NCI-H2227 (cell line): ENCODE results near the gene COX7A2.

Experiments used
- DNase-seq: peaks from one replicate; lab custom pipeline; 2025; ENCODE audit not compliant: unreplicated experiment; lab: John Stamatoyannopoulos, UW

The COX7A2 gene, protein sequence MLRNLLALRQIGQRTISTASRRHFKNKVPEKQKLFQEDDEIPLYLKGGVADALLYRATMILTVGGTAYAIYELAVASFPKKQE

DNA sequence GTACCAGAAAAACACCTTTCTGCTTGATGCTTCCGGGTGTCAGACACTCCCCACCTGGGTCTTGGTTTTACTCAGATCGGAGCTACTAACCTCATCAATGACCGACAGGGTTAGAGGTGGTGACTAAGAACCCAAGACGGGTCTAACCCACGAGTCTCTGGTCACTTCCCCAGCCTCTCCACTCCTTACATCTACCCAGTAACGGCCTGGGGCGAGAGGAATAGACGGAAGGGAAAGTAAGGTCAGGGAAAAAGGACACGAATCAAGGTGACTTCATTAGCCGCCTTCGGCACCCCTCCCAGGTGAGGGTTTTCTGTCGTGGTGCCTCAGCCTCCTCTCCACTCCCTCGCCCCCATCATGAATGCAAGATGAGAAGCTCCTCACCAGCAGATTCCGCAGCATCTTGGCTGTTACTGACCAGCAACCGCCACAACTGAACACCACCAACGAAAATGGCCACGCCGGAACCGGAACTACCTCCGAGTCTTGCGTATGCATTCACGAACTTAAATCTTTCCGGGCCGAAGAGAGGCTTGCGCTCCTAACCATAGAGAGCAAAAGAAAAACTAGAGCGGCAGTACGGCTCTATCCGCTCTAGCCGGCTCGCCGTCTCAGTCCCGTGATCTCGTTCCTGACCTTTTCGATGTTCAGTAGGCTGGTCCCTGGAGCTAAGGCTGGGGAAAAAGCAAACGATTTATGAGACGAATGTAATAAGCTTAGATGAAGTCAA, at the start of gene COX7A2:
TSS of gene COX7A2 (minus strand) at position 469 of the 730 bp plus-strand sequence. CDS start at position 402, 67 bp downstream.
- DNase-seq = peak; percentile 95

DNA sequence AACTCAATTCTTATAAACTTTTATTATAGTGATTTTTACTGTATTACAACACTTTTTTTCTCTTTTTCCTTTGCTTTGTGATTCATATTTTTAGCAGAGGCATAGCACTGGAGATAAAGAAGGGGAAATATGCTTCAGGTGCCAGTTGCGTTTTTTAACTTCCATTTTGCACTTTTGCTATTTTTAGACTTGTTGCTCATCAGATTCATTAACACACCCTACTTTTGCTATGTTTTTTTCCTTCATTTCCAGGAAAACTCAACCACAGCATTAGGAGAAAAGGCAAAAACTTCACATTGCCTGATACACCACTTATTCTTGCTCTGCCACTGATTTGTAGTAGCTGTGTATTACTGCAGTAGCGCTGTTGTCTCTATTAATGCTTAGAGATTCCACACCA, 49.0 kb upstream of the COX7A2 start:
- DNase-seq = no peak

DNA sequence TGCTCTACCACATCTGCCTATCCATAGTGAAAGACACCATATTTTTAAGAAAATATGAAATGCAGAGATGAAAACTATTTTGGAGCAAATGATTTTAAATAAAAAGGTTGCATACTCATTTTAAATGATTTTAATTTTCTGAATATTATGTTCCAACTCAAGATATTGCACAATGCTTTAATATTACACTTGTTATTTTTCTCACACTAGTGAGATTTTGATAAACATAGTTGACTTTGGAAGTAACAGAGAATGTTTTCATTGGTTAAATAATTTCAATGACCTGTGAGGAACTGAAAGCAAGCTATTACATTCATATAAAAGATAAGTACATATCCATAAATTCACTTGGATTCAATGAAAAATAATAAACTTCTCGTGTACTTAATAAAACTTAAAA, 48.1 kb upstream of the COX7A2 start:
- DNase-seq = no peak

DNA sequence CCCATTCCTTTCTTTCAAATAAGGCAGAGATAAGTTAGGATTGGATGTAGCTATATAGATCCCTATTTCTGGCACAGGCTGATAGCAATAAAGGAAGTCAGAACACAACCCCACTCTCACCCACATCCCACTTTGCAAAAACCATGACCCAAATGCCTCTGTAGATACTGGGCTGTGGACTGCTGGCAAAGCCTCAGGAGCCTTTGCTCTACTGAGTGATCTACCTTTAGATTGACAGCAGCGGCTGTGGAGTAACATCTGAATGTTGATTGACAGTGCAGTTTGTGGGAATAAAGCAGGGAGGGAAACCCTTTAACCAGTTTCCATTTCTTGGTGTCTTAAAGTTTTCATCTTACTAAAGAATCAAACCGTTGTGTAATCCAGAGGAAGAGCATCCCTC, 47.7 kb upstream of the COX7A2 start:
- DNase-seq = no peak

DNA sequence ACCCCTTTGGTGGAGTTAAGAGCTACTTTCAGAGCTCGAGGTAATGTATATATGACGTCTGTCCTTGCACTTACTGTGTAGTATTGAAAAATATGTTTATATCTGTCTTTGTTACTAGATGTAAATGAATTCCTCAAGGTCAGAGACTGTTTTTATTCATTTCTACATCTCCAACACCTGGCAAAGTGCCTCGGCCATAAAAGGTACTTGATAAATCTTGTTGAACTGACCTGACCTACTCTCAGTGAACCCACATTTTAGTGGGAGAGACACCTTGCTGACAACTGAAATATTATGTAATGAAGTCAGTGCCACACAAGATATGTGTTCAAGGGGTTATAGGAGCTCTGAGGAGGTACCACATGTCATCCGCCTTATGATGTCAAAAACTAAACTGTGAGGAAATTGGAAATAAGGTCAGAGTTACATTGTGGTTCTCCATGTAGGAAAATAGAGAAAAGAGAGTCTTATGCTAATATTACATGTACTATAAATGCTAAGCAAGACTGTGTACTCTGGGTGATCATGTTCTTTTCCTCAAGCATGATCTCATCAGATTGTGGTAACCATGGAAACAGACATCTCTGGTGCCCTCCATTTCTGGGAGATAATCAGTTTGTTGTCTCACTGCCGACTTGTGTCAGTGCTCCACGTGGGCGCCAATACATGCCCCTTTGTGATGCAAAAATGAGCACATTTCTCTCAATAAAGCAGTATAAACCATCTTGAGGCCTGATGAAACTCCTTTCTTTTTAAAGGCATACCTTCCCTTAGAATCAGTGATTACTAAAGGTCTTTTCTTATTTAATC, 46.7 kb upstream of the COX7A2 start:
- peak; percentile 61 for DNase-seq

DNA sequence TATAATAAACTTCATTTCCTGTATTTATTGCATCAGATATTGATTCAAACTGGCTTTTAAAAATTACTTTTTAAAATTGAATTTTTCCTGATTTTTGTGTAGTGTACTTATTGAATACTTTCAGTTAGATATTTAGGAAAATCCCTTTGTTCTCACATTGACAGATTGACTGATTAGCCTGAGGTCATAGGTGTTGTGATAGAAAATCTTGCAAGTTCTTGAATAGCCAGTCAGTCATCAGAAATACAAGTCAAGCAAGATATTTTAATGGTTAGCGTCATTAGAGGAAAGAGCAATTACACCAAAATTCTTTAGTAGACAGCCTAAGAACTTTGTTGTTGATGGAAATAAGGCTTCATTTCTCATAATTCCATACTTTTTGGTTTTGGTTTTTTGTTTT, 44.4 kb upstream of the COX7A2 start:
- DNase-seq = no peak

DNA sequence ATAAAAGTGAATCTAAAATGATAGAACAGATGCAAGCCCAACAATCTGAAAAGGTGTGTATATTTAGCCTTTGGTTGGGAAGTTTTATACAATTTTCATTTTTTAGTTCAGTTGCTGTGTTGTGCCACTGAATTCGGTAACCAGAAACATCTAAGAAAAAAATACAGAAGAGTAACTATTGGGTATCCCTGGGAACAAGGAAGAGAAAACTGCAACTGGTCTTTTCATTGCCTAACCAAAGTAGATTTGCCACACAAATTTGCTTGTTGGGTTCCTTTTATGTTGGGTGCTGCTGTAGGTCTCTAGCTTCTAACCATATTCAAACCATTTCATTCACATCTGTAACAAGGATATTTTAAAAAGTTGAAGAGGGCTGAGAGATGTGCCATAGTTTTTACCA, 43.8 kb upstream of the COX7A2 start:
- DNase-seq = no peak

DNA sequence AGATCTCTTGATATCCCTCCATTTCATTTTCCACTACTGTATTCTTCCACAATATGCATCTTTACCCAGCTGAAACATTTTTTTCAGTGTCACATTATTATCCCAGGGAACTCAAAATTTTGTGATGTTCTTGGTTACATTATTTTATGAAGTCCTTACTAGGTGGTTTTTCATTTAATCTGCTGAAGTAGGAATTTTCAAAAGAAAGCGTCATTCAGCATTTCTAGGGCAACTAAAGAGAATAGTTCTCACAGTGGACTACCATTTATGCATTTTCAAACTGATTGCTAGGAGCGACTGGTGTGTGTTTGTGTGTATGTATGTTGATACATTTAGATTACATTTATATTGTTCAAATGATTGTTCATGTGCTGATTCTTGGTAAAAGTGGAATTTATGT, 43.4 kb upstream of the COX7A2 start:
- no peak for DNase-seq

DNA sequence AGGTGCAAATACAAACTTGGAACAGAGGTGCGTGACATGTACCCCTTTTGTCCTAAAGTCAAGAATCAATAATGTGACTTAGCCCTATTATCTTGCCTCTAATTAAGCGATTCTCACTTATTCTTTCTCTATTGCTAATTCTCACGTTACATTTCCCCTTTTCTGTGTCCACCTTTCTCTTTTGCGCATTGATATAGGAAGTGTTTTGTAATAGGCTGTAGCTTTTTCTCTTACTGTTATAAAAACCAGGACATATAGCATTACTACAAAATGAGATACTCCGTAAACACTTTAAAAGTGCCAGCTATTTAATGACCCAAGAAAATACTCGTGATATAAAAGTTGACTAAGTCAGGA, 41.7 kb upstream of the COX7A2 start:
- no peak for DNase-seq

DNA sequence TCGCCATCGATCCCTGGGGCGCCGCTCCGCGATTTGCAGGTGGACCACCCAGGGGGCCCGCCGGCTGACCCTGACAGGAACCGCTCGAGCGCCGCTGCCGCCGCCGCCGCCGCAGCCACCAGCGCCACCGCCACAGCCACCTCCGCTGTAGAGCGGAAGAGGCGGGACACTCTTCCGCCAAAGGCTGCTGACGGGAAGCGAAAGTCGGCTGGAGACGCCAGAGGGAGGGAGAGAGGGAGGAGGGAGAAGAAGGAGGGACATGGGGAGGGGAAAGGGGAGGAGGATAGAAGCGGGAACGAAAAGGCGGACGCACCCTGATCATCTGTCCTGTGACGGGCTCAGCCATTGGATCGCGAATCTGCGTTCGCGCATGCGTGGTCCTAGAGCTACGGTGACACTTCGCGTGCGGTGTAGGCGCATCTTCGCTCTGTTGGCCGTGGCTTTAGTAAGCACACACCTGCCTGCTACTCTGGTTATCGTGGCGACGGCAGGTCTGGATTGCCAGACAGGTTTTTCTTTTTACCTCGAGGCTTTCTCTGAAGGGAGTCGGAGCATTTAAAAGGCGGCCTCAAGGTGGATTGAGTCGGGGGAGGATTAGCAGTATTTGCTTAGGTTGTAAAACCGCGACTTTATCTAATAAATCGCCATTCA, 41.2 kb upstream of the COX7A2 start, which contains the start of gene TMEM30A:
TSS of gene TMEM30A (minus strand) at position 161 of the 651 bp plus-strand sequence. CDS start at position 7, 154 bp downstream.
- DNase-seq = peak; percentile 95

DNA sequence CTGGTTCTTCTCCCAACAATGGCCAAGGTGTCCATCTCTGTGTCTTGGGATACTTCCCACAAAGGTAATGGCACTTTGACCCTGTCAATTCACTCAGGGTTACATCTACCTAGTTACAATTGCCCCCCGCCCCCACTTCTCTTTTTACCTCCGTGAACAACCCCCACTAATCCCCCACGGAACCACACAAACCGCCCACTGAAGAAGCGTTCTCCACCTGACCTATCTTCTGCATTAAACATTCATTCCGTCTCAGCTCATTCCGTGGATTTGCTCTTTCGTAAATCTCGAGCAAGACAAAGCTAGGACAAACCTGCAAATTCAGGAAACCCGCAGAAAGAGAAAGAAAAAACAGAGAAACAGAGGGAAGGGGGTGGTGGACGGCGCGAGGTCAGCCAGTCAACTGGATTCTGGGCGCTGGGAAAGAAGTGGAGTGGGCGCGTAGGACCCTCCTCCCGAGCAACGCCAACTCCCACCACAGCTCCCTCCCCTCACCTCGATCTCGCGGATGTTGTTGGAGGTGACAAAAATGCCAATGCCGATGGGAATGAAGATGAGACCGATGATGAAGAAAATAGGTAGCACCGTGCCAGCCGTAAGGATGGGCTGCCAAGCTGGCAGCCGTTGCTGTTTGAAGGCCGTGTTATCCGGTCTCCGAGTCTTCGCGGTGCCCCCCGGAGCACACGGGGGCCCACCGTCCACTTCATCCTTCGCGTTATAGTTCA, 40.5 kb upstream of the COX7A2 start:
- DNase-seq = peak; percentile 39

DNA sequence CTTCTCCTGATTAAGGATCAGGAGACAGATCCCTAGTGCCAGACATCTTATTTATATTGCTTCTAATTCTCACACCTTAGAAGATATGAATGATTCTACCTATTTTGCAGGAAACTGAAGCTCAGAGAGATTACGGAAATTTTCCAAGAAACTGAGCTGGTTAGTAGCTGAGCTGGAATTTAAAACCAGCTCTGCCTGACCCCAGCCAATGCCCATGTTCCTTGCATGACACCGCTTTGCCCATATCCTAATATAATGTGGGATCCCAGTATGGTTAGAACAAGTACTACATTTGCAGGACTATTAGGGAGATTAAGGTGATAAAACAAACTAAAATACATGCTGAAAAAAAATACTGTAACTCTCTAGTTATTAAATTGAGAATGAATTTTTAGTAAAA, 39.1 kb upstream of the COX7A2 start:
- no peak for DNase-seq

DNA sequence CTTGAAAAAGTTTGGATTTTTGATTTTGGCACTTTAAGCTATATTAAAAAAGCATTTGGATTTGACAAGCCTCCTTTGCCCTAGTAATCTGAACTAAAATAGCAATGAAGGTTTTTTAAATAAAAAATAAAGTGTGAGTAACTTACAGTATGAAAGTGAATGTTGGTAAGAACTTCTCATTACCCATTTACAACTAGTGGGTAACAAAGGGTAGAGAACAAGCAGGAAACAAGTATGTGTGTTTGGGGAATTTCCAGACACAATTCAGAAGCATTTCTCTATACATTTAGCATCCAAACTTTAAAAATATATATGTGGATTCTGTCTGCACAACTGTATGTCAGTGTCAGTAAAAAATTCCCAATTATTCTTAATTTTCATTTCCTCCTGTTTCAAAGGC, 38.1 kb upstream of the COX7A2 start:
- no peak for DNase-seq

DNA sequence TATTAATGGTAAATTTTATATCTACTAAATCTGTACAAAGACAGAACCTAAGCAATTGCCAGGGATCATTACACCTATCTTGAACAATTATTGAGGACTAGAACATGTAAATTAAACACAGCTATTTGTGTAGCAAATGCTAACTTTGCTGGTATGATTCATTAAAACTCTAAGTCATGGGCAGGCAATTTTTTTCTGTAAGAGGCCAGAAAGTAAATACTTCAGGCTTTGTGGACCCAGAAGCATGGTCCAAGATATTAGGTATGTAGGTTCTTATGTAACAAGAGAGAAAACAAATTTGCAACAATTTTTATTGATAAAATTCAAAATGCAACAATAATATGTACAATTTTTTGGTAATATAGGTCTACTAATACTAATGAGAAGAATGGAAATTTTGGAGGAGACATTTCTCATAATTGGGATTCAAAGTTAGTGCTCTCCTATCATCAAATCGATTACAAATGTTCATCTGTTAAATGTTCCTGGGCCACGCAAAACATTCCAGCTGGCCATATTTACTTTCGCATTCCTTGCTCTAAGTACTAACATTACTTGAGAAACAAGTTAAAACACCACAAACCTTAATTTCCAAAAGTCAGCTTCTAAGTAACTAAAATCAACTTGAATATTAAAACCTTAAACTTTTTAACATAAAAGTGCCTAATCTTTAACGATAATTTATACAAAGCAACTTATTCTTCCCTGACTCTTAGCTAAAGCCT, 36.7 kb upstream of the COX7A2 start:
- DNase-seq = no peak

DNA sequence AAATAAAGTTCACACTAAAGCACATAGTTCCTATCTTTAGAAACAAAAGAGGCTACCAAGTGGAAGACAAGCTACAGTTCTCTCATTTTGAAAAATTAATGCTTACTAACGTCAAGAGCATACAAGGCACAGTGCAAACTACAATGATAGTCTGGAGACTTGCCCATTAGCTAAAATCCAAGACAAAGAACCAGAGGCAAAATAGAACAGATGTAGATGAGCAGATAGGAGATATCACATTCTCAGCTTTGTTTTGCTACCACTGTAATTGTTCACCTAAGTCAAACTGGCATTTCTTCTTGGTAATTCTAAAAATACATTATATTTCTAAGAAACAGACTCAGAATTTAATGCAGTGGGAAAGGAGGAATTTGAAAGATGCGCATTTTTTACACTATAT, 35.8 kb upstream of the COX7A2 start:
- no peak for DNase-seq

DNA sequence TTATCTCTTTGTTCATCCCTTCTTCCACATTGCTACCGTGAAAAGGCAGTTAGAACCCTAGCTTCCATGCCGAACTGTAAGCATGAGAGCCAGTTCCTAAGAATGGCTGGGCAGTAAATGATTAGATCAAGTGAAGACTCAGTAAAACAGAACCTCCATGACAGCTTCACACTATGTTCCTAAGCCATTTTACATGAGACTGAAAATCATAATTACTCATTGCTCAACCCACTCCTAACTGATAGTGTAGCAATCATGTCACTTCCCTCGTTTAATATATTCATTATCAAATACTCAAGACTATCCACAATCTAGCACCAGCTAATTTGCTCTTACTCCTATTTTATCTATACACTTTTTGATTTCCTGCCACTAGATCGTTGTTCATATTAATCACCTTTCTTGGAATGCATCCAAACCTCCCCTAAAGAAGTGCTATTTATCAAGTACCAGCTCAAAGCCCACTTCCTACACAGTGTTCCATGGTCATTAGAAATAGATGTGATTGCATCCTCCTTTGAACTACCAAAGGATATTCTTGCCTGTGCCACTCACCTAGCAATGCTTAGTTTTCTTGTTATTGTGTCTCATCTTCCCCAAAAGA, 35.0 kb upstream of the COX7A2 start:
- no peak for DNase-seq

DNA sequence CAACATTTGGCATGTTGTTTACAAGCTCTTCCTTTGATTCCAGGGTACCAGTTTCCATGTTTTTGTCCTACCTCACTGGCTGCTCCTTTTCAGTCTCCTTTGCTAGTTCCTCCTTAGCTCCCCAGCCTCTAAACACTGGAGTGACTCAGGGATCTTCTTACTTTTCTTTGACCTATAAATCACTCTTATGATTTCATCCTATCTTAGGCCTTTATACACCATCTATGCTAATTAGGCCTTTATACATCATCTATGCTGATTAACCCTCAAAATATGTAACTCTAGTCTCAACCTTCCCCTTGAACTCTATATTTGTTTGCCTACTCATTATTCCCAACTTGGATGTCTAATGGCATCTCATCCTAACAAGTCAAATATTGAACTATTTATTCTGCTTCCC, 31.5 kb upstream of the COX7A2 start:
- no peak for DNase-seq

DNA sequence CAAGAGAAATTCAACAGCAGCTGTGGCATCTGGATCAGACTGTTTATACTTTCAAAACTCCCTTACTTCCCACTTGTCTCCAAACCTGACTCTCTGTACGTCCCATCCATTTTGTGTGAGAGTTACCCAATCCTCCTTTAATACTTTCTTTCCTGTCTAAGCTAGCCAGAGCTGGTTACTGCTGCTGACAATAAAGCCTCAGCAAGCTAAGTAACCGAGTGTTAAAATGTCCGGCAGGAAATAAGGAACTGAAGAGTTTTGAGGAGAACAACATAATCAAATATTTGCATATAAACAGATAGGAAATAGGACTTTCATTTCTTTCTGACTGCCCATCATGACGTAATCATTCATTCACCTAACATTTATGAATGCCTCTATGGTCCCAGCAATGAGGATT, 29.4 kb upstream of the COX7A2 start:
- no peak for DNase-seq

DNA sequence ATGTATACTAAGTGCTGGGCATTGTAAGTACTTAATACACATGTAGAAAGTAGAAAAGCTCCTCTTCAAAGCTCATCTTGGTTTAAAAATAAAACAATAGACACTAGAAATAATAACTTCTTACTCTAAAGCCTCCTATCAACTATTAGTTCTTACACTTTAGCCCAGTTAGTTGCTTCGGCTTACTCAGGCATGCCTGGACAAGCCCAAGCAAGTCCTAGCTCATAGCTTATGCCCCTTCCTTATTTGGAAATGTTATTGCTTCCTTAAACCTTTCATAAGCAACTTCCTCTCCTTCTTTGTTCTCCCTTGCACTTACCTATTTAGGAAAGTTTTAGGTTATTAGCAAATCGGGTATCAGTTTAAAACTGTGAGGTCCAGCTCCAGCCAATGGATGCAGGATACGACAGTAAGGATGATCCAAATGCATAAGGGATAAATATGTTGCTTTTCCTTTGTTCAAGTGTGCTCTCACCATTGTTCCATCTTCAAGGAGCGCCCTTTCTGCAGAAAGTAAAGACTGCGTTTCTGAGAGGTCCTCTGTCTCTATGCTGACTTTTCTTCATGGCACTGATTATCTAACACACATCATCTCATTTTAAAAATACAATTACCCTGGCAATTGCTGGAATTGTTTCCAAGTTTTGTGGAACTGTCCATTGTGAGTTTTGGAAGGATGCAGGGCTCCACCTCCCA, 28.7 kb upstream of the COX7A2 start:
- DNase-seq = no peak

DNA sequence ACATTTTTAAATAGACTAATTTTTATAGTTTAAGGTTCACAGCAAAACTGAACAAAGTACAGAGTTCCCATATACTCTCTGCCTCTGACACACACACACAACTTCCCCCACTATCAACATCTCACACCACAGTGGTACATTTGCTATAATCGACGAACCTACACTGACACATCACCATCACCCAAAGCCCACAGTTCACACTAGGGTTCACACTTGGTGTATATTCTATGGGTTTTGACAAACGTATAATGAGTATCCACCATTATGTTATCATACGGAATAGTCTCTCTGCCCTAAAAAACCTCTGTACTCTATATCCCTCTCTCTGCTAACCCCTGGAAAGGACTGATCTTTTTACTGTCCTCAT, 25.4 kb upstream of the COX7A2 start:
- DNase-seq = no peak
